GM18502 (cell line): Measurements from ENCODE around the gene FADS2.

Source experiments
- ATAC-seq: cut with Tn5 transposase; IDR thresholded peaks from one replicate; pipeline ENCODE4 v1.9.1; 2021; ENCODE audit warnings: mild to moderate bottlenecking; ENCODE audit not compliant: unreplicated experiment, poor library complexity

Gene FADS2

DNA sequence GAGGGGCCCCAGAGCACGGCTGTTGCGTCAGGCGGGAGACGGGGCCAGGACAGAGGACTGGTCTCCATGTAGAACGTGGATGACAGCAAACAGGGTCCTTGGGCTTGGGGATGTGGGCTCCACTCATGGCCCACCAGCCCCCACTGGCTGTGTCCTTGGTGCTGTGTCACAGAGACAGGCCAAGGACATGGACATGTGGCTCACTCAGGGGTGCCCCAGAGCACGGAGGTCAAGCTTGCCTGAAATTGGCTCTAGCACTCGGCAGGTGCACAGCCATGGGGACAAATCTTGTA, 14.4 kb downstream of the FADS2 start:
- ATAC-seq: no peak

DNA sequence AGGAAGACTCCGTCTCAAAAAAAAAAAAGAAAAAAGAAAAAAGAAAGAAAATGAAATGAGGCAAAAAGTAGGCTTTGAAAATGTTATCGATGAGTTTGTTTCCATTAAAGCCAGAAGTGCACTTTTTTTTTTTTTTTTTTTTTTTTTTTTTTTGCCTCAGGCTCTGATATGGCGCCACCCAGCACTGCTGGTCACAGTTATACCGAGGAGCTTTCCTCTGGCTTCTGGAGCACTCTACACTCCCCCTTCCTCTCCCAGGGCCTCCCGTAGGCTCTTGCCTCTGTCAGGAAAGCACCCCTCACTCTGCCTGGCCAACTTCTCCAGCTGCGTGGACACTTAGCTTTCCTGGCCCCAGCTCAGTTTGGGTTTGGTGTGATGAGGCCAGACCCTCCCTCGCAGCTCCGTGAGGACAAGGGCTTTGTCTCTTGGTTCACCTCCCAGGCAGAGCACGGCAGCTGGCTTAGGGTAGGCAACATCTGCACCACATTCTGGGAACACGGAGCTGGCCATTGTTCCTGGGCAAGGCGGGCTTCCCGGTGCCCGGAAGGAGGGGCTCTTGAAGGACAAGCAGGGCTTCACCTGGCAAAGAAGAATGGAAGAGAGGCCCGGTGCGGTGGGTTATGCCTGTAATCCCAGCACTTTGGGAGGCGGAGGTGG, 16.9 kb downstream of the FADS2 start:
- no peak for ATAC-seq

DNA sequence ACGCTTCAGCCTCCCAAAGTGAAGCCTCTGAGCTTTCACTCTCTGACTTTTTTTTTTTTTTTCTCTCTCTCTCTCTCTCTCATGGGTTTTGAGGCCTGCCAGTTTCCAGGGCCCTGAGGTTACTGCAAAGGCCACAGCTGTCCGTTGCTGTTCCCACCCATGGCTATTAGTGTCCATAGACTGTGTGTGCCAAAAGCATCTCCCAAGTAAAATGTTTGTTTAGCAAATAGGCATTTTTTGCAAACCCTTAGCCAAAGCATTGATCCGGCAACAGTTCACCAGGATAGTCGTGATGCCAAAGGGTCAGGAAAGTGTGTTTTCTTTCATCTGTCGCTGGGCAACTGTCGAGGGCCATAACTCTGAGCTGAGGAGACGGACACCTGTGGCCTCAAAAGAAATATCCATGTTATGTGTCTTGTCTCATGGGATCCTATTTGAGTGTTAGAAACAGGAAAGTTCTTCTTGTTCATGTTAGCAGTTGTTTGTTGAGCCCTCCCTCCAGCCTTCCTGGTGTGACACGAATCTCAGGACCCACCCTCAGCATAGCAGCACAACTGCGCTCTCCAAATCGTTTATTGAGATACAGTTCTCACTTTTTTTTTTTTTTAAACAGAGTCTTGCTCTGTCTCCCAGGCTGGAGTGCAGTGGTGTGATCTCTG, 18.4 kb downstream of the FADS2 start:
- ATAC-seq: no peak

DNA sequence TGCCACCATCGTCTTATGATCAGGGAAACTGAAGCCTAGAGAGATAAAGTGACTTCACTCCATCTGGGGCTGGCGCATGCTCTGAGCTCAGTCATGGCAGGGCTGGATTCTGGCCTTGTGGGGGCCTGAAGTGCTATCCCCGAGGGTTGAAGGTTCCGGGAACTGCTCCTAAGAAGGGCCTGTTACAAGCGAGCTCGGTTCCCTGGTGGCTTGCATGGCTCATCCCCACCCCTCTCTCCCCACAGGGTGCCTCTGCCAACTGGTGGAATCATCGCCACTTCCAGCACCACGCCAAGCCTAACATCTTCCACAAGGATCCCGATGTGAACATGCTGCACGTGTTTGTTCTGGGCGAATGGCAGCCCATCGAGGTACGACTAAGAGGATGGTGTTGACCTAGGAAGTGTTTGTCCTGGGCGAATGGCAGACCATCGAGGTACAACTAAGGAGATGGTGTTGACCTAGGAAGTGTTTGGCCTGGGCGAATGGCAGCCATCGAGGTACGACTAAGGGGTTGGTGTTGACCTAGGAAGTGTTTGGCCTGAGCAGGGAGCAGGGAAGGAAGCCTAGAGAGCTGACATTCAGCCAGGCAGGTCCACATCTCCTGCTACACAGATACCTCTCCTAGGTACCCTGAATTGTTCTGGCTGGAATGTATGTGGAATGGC, 19.9 kb downstream of the FADS2 start:
- no peak for ATAC-seq

DNA sequence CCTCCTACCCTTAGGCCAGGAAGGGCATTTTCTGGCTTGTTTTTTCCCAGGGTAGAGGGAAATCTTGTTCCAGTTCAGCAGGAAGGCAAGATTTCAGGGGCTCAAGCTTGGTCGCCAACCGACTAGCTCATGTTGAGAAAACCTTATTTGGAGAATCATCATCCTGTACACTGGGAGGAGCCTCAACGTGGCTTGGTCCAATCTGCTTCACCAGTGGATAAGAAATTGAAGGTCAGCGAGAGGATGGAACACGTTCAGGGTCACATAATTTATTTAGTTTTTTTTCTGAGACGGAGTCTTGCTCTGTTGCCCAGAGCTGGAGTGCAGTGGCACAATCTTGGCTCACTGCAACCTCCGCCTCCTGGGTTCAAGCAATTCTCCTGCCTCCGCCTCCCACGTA, 20.5 kb downstream of the FADS2 start:
- no peak for ATAC-seq

DNA sequence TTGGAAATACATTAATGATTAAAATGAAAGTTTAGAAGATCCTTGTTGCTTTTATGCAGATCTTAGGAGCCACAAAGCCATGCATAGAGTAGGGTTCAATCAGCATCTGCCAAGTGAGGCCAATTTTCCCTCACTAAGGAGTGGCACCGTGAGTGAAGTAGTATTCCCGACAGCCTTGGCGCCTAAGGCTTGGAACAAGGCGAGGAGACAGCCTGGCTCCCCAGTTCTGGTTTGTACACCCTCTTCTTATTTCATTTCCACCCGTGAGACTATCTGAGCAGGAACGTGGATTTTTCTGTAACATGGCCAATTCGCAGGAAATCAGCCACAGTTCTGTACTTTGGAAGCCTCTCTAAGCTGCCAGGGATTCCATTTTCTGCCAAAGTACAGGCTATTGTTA, 22.6 kb downstream of the FADS2 start:
- ATAC-seq: no peak

DNA sequence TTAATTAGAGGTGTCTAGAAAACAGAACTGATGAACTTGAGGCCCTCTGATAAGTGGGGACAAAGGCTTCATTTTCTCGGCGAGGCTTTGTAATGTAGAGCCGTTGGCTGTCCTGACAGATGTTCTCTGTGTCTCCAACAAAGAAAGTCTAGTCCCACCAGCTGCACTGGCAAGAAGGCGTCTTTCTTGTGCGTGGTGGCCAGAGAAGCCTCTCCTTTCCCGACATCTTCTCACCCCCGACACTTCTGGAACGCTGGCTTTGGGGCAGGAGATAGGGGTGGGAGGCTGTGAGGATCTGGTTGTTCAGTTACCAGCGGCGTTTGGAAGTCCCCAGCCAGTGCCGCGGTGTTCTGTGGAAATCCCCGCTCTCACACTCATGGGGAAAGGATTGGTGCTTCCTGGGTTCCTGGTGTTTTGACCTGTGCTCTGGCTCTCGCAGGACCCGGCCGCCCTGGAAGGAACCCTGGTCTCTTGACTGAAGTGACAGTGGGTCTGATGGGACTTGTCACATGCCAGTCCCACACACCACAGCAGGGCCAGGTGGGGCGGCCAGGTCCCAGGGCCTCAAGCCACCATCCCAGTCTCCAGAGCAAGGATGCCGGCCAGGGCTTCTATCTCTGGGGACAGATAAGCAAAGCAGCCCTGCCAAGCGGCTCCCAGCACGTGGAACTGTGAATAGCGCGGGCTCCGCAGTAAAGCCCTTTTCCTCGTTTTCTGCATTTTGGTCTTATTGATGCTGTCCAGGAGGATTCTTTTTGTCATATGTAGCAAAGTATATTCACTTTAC, 23.2 kb downstream of the FADS2 start:
- ATAC-seq: no peak

DNA sequence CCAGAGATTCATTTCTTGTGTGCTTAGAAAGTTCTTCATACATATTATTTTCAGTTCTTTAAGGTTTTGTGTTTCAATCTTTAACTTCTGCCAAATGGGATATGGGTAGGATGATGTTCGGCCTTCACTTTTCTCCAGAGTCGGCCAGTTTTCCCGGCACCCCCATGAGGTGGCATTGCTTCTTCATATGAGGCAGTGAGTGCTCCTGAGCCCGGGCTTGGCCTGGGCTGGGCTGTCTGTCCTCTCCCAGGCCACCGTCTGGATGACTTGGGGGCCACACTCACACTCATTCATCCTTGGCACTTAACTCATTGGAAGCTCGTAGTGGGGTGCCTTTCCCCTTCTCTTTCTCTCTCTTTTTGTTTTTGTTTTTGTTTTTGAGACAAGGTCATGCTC, 23.8 kb downstream of the FADS2 start:
- no peak for ATAC-seq

DNA sequence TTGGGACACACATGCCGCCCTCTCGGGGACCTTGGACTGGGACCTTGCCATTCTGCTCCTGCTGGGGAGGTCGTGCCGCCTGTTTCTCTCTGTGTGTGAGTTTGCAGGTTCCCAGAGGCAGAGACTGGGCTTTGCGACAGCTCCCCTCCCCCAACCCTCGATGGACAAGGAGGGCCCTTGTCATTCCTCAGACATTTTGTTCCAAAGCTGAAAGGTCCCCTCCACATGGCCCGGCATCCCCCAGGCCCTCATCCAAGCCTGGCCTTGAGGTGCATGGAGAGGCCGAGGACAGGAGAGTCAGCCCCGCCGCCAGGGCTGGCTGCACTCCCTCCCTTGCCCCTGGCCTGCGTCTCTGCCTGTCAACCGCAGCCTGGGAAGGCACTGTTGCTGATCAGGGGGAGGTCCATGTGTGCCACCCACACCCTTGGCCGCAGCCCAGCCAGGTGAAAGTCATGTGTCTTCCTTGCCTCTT, 25.6 kb downstream of the FADS2 start:
- ATAC-seq: no peak

DNA sequence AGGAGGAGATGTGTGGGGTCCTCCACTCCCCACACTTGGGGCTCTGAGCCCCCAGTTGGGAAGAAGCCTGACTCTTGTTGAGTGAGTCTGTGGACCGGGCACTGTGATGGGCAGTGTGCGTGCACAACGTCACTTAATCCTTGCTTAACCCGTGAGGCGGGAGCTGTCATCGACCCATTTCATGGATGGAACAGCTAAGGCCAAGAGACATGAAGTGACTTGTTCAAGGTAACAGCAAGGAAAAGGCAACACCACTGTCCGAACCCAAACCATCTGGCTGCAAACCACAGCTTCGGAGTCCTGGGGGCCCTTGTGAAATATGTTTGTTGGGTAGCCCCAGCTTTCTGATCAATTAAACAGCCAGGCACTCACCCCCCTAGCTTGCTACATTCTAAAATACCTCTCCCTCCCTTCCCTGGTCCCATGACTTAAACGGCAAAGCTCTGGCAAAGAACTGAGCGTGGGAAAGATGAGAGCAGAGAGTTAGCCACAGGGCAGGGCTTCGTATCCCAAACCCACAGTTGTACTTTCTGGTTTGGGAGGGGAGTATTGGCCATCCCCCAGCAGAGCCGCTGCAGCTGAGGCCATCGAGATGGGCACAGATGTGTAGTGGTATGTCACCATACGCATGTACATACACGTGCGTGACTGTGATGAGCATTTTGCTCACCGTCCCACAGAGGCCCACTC, 26.3 kb downstream of the FADS2 start:
- no peak for ATAC-seq

DNA sequence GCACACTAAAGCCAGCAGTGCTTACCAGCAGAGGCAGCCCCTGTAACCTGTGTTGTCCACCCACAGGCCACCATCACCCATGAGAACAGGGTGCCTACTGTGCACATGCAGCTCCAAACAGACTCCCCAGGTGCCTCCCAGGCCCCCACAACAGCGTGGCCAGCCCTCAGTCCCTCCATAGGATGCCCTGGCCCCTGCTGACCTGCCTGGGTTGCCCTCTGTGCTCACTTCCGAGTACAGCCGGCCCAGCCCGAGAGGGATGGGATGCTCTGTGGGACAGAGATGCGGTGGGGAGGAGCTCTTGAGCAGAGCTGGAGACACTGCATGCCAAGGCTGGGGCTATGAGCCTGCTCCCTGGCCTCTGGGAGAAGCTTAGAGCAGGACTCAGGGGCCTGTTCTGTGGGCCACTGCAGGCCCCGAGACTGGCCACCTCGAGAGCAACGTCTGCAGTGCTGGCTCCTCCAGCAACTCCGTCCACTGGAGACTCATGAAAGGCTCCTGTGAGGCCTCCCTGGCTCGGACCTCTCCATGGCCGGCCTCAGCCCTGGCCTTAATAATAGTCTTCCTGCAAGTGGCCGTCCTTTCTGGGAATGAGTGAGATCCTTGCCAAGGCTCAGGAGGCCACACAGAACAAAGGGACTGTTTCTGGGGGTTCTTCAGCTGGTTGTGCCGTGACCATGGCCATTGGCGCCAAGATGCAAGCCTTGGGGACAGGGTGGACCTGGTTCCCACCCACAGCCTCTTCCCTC, 27.0 kb downstream of the FADS2 start:
- ATAC-seq: no peak

DNA sequence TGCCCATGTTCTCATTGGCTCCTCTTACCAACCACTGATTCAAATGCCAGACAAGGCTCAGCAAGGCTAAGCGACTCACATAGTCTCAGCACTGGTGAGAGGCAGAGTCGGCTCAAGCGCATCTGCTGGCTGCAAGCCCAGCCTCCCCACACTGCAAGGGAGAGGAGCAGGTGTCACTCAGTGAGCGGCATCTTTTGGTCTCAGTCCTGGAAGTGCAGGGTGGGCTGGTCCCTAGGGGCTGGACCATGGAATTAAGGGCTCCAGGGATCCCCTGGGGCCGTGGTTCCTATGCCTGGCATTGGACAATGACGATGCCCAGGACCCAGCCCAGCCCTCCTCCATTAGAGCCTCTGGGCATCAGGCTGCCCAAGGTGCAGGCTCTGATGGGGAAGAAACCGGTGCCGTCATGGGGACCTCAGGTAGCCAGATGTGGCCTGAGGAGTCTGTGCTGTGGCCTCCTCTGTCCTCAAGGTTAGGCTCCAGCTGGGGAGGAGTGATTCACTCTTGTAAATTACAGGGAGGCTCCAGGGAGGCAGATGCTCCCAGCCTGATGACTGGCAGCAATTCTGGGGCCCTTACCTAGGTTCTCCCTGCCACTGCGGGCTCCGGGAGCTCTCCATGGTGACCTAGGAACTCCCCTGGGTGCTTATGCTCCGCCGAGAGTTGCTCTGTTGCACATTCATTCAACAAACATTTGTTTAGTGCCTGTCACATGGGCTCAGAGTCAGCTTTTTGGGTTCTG, 28.0 kb downstream of the FADS2 start:
- ATAC-seq: no peak

DNA sequence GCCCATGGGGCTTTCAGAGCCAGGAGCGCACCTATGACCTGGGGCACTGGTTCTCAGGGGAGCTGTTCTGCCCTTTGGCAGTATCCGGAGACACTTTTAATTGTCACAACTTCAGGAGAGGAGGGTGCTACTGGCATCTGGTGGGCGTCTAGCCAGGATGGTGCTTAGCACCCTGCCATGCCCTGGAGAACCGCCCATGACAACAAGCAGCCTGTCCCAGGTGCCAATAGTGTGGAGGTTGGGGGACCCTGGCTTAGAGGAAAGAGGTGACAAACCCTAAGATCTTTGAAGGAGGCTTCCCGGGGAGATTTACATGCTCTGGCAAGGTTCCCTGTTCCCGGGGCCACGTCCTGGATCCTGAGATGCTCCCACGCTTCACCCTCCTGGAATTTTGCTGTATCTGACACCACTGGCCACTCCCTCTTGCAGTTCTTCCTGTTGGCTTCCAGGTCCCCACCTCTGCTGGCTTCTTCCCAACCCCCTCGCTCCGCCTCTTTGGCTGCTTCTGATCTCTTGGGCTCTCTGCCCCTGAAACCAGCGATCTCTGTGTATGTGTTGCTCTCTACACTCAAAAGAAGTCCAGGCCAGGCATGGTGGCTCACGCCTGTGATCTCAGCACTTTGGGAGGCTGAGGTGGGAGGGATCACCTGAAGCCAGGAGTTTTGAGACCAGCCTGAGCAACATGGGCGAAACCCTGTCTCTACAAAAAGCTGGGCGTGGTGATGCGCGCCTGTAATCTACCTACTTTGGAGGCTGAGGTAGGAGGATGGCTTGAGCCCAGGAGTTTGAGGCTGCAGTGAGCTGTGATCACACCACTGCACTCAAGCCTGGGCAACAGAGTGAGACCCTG, 32.2 kb downstream of the FADS2 start:
- no peak for ATAC-seq

DNA sequence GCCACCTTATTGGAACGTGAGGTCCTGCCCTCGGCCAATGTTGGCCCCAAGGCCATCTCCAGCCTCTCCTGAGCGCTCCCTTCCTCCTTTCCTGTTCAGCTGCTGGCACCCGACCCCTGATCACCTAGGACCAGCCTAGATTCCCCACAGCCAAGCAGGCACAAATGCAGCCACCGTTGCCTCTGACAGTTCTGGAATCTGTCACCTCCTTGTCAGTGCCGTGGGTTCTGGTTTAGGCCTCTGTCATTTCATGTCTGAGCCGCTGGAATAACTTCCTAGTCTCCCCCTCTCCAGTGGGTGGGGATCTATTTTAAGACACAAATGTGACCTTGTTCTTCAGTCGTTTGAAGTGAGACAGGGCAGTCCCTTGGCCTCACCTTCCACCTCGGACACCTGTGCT, 33.5 kb downstream of the FADS2 start:
- ATAC-seq: no peak

DNA sequence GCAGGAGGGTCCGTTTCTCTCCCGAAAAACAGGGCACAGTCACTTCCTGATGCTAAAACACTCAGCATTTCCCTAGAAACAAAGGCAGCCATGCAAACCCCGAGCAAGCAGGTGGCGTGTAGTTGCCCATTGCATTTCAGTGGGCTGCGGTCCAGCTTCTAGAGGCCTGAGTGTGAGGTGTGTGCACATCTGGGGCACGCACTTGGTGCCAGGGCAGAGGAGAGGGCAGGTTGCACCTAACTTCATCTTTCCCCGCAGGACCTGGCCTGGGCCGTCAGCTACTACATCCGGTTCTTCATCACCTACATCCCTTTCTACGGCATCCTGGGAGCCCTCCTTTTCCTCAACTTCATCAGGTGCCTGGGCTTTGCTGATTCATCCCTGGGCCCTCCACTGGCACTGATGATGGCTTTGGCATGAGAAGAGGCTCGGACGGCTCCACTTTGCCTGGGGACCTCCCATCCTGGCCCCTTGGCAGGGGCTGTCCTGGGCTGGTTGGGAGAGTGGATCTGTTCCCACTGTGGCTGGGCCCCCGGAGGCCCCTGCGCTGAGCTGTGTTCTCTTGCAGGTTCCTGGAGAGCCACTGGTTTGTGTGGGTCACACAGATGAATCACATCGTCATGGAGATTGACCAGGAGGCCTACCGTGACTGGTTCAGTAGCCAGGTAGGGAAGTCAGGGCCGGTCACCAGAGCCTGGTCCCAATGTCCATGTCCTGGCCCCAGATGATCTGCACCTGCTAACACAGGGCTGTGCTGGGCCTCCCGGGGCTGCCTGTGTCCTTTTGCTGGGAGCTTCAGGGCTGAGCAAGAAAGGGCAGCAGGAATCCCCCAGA, 34.8 kb downstream of the FADS2 start:
- no peak for ATAC-seq

DNA sequence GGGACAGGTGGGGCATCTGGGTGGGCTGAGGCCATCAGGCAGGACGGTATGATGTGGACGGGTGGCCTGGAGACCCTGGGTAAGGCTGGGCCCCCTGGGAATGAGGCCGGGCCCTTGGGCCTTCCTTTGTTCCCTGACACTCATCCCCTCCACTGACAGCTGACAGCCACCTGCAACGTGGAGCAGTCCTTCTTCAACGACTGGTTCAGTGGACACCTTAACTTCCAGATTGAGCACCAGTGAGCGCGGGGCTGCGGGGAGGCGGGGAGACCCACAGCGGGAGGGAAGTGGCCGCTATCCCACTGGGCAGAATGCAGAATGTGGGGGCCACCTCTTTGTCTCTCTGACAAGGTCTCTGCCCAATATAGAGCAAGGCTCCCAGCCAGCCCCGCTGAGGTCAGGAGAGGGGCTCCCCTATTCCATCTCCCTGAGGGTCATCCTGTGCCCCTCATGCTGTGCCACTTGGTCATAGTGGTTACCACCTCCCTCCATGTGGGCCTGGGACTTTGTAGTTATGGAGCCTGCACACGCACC, 35.5 kb downstream of the FADS2 start:
- ATAC-seq: no peak
